SH-SY5Y (cell line): ENCODE data around the gene GLS.

ENCODE experiments used
- GATA2 ChIP-seq: IDR thresholded peaks from 2 replicates; pipeline ENCODE4 v1.6.1; 2011; ENCODE audit warnings: mild to moderate bottlenecking, low read depth, low read length
- GATA3 ChIP-seq: IDR thresholded peaks from 2 replicates; pipeline ENCODE4 v1.6.1; 2011; ENCODE audit warnings: low read depth, mild to moderate bottlenecking, low read length, moderate library complexity

Gene GLS

DNA sequence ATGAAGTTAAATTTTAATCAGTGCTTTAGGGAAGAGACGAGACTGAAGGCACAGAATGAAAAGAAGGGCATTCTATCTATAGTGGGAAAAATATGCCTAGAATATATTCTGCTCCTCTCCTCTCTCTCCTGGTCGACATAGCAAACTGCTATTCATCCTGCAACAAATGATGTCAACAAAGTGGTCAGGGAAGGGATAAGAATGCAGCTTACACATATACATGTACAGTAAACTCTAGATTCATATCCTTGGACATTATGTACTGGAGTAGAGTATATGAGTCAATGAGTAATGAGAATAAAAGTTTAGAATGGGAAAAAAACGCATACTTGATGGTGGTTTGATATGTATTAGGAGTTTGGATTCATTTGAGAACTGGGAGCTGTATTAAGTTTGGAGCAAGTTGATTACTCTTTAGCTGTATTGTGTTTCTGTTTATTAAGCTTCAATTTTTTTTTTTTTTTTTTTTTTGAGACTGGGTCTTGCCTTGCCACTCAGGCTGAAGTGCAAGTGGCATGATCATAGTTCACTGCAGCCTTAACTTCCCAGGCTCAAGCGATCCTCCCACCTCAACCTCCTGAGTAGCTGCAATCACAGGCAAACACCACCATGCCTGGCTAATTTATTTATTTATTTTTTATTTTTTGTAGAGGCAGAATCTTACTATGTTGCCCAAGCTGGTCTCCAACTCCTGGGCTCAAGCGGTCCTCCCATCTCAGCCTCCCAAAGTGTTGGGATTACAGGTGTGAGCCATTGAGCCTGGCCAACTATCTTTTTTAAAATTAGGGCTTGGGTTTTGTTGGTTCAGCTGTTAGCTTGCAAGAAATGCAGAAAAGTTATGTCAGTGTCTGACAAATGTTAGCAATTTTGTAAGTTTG is 79.5 kb downstream of the GLS start:
- no peak for TF ChIP-seq GATA2
- no peak for TF ChIP-seq GATA3

GRCh38 chr2:190961918-190962487 is 81.4 kb downstream of the GLS start:
- TF ChIP-seq GATA3 = no peak
- no peak for TF ChIP-seq GATA2

- no peak for TF ChIP-seq GATA3
Measured at GRCh38 chr2:190963088-190963487, 82.5 kb downstream of the GLS start.

- no peak for TF ChIP-seq GATA3
- no peak for TF ChIP-seq GATA2
Measured at GRCh38 chr2:190964170-190964795, 83.7 kb downstream of the GLS start.

- no peak for TF ChIP-seq GATA2
- no peak for TF ChIP-seq GATA3
Measured at GRCh38 chr2:190965580-190966222, 85.1 kb downstream of the GLS start.

DNA sequence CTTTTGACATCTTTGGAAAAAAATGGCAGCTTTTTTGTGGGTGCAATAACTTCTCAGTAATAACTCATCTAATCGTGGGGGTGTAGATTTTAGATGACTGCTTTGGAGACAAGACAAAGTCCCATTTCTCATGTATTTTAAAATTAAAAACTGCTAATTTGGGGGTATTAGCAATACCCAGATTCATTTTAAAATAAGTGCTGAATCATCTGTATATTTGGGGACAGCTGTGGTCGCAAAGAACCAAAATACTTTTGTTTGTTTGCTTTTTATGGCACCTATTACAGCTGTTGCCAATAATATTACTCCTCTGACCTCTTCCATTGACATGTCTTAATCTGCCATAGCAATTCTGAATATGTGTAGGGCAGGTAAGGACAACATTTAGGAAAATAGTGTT is 87.9 kb downstream of the GLS start:
- TF ChIP-seq GATA3 (no peak), GATA2 (no peak)

DNA sequence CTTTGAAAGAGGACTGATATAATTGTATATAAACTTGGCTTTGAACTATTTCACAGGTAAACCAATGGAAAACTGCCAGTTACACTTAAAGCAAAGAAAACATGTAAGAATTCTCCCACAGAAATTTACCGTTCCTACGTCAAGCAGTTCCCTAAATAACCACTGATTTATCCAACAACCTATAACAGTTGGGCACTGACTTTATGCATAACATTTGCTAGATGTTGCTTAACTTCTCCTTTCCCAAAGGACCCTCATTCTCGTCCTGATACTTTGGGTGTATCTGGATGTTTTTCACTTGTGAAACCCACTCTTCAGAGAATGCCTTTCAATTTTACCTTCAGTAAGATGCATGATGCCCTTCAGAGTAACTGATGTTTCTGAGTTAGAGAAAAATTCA is 89.5 kb downstream of the GLS start:
- no peak for TF ChIP-seq GATA3
- TF ChIP-seq GATA2 = no peak

GRCh38 chr2:190970873-190971506 is 90.4 kb downstream of the GLS start:
- no peak for TF ChIP-seq GATA3
- no peak for TF ChIP-seq GATA2

DNA sequence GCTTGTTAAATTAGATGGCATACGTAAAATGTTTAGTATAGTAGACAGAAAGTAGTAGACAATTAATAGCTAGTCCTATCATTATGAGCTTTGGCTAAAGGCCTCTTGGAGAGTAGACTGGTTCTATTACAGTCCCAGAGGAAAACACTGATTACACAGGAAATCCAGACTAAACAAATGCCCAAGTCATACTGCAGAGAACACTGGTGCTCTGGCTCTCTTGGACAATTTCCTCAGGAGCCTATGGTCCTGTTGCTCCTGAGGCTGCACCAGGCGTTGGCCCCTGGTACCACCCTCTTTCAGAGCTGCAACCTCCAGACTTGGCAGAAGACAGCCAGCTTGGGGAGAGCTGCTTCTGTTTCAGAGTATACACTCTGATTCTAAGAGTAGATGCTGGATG is 91.6 kb downstream of the GLS start:
- no peak for TF ChIP-seq GATA3
- TF ChIP-seq GATA2 = no peak

DNA sequence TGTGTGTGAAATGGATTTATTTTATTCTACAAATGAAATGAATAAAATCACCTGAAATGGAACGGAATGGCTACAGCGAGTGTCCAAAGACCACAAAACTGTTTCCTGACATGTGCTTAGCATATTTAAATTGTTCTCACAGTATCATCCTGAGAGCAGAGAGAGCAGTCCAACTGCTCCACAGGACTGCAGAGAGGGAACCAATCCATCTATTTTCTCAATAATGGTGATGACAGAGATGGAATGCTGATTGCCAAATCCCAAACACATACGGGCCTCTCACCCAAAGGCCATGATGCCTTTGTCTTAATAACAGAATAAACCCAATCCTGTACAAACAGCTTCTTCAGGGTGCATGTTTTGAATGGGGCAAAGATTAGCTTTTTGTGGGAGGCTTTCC is 92.2 kb downstream of the GLS start:
- TF ChIP-seq GATA2 = no peak
- TF ChIP-seq GATA3 = no peak

DNA sequence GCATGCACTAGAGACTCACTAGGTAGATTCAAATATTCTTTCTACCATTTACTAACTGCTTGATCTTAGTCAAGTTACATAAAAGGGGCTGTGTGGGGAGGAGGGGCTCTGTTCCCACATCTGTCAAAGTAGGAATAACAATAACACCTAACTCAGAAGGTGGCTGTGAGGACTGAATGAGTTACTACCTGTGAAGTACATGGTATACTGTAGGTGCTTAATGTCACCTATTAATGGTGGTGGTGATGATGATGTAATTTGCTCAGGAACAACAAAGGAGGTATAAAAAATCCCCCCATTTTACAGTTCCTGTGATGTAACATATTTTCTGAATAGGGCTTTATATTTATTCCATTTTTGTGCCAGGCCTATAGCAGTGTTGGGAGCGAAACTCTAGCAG is 92.6 kb downstream of the GLS start:
- TF ChIP-seq GATA3 (no peak), GATA2 (no peak)

- no peak for TF ChIP-seq GATA2
- no peak for TF ChIP-seq GATA3
Measured at GRCh38 chr2:190973726-190974628, 93.4 kb downstream of the GLS start.

DNA sequence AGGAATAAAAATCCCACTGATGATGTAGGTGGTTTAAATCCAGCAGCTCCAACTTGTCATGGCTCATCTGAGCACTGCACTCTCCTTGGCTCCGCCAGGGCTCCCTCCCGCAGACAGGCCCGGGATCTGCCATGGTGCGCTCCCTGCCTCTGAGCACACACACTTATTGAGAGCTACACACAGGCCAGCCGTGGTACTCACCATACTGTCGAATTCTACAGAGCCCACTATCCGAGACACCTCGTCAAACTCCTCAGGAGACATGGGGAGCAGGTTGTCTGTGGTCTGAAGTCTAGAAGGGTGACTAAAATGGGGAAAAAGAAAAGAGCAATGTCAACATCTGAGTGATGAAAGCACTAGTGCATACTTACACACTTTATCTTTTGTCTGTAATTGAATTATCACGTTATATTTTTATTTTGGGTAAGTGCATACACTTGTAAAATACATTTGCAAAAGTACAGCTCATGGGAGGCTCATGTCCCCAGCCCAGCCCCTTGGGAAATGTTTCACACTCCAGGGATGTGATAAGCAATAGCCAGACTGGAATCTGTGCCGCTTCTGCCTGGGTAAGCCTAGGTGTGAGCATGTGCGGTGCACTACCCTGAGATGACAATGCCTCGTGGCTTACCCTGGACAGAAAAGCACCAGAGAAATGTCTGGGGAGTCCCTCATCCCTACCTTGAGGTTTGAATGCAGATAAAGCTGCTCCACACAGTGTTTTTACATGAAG is 94.2 kb downstream of the GLS start:
- TF ChIP-seq GATA3 = no peak
- TF ChIP-seq GATA2 = no peak
